NCI-H1436 treated with DMSO at 0.1 percent for 48 hours (cell line): Measurements from ENCODE around the gene PIK3CD.

ENCODE experiments used
- DNase-seq: peaks from one replicate; lab custom pipeline; 2025; lab: John Stamatoyannopoulos, UW

Gene PIK3CD

GRCh38 chr1:9719978-9720722 is 68.6 kb downstream of the PIK3CD start:
- no peak for DNase-seq

DNA sequence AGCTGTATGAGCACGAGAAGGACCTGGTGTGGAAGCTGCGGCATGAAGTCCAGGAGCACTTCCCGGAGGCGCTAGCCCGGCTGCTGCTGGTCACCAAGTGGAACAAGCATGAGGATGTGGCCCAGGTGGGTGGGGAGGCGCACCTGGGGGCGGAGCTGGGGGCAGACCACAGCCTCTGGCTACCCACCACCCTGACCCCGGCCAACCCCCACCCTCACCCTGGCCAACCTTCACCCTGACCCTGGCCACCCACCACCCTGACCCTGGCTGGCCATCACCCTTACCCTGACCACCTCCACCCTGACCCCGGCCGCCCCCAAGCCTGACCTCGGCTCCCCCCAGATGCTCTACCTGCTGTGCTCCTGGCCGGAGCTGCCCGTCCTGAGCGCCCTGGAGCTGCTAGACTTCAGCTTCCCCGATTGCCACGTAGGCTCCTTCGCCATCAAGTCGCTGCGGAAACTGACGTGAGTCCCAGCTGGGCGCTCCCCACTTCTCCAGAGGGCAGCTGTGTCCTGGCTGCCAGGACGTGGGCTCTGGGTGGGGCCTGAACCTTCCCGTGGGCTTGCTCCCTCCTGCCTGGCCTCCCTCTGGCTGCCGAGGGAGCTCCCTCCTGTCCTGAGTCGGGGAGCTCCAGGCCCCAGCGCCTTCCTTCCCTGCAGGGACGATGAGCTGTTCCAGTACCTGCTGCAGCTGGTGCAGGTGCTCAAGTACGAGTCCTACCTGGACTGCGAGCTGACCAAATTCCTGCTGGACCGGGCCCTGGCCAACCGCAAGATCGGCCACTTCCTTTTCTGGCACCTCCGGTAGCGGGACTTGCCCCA is 69.5 kb downstream of the PIK3CD start:
- DNase-seq: no peak

DNA sequence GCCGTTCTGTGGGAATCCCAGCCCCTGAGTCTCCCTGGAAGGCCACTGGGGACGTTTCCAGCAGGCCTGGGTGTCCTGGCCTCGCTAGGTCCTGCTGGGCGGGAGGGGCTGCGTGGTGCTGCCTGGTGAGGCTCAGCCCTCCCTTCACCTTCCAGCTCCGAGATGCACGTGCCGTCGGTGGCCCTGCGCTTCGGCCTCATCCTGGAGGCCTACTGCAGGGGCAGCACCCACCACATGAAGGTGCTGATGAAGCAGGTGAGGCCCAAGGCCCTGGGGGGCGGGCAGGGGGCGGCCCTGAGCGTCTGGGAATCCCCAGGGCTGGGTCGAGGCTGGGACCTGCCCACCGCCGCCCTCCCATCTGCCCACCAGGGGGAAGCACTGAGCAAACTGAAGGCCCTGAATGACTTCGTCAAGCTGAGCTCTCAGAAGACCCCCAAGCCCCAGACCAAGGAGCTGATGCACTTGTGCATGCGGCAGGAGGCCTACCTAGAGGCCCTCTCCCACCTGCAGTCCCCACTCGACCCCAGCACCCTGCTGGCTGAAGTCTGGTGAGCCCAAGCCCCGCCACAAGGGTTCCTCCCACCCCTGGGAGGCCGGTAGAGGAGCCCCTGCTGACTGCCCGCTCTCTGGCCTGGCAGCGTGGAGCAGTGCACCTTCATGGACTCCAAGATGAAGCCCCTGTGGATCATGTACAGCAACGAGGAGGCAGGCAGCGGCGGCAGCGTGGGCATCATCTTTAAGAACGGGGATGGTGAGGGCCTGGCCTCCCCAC is 70.3 kb downstream of the PIK3CD start:
- DNase-seq: no peak

- DNase-seq: no peak
Measured at GRCh38 chr1:9722378-9722749, 70.8 kb downstream of the PIK3CD start.

- DNase-seq: no peak
Measured at GRCh38 chr1:9723068-9723805, 71.7 kb downstream of the PIK3CD start.

DNA sequence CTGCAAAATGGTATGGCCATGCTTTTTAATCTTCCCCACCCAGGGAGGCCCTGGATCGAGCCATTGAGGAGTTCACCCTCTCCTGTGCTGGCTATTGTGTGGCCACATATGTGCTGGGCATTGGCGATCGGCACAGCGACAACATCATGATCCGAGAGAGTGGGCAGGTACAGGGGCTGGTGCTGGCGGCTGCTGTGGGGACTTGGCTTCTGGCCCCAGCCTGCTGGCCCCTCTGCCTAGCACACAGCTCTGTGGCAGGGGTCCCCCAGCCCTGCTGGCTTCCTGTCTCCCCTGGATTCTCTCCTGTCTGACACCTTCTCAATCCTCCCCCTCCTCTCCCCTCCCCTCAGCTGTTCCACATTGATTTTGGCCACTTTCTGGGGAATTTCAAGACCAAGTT is 72.4 kb downstream of the PIK3CD start:
- no peak for DNase-seq

- DNase-seq: no peak
Measured at GRCh38 chr1:9724706-9725476, 73.4 kb downstream of the PIK3CD start.

- no peak for DNase-seq
Measured at GRCh38 chr1:9726406-9726805, 74.9 kb downstream of the PIK3CD start.

- DNase-seq: no peak
Measured at GRCh38 chr1:9726905-9727595, 75.5 kb downstream of the PIK3CD start.

DNA sequence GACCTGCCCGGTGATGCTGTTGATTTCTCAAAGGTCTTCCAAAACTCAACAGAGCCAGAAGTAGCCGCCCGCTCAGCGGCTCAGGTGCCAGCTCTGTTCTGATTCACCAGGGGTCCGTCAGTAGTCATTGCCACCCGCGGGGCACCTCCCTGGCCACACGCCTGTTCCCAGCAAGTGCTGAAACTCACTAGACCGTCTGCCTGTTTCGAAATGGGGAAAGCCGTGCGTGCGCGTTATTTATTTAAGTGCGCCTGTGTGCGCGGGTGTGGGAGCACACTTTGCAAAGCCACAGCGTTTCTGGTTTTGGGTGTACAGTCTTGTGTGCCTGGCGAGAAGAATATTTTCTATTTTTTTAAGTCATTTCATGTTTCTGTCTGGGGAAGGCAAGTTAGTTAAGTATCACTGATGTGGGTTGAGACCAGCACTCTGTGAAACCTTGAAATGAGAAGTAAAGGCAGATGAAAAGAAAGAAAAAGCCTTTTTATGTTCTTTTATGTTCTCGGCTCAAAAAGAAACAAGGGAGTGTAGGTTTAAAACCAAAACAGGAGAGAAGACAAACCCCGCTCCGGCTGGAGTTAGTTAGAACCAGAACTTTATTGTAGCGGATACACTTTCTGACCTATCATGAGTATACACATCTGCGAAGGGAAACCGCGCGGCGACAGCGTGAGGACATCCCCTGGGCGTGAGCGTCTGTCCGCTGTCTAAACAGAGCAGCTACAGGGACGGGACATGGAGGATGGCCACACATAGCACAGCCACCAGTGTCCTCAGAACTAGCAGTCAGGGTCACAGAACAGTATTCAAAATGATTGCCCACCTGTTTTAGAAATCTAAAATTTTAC is 77.1 kb downstream of the PIK3CD start:
- DNase-seq: no peak

DNA sequence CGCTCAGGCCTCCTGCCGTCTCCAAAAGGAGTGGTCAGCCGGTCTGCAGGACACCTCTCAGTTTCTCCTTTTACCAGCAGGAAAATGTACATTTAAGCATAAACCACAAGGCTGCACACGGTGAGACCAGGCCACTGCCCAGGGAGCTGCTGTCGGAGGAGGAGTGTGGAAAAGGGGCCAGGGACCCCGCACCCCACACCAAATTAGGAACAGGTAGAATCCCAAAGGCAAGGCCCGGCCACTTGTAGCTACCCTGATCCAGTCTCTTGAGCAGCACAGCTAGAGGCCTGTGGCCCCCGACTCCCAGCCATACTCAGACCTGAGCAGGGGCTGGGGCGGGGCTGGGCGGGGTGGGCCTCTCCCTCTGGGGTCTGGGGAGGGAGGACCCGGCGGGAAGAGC is 78.0 kb downstream of the PIK3CD start:
- DNase-seq: no peak

GRCh38 chr1:9730096-9730901 is 78.8 kb downstream of the PIK3CD start:
- DNase-seq: no peak

GRCh38 chr1:9731051-9731537 is 79.6 kb downstream of the PIK3CD start:
- no peak for DNase-seq

DNA sequence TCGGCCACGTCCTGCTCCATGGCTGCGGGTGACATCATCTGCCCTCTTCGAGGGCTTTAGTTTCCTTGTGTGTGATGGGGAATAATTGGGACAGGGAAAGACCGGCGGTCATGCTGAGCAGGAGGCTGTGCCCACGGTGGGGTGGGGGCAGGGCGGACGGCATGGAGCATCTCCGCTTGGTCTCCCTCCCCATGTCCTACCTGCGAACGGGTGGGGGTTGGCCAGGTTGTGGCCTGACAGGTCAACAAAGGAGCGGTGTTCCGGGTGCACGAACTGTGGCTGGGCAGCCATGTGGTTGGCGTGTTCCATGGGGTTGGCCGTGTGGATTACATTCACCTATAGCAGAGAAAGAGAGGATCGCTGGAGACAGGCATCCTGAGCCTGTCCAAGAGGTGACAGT is 80.0 kb downstream of the PIK3CD start:
- no peak for DNase-seq

GRCh38 chr1:9732123-9732971 is 80.8 kb downstream of the PIK3CD start:
- DNase-seq: no peak

DNA sequence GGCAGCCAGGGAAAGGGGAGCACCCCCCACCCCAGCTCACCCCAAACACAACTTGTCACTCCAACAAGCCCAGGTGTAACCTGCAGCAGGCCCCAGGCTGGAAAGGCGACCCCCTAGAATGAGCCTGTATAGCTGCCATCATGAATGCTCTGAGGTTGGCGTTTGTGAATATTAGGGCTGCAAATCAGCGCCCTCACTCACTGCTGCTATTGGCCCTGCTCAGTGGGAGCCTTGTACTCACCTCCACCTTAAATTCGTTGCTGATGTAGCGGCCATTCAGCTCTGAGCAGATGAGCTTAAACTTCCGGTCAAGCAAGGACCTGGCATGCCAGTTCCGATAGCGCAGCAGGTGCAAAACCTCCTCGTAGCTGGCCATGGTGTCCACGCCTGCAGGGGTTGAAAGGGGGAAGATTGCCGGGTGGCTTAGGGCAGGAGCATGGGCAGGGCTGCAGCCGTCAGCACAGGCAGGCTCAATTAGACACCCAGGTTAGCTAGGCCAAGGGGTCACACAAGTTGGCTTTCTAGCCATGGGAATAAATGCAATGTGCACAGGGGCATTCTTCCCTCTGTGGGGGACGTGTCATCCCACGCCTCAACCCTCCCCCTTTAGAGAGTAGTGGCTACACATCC is 81.7 kb downstream of the PIK3CD start:
- no peak for DNase-seq

DNA sequence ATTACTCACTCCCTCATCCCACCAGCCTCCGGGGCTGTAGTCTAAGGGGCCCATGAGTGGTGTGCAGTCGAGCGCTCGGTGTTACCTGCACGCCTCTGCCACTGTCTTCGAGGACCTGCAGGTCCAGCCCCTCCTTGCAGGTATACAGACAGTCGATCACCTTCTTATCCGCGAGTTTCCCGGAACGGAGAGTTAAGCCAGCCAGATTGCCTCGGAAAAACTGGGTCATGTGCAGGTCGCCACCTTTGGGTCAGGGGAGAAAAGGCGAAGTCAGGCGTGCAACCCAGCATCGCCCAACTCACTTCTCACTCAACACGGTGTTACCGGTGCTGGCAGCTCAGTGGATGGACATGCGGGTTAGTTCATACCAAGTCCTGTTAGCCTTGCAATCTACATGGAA is 84.3 kb downstream of the PIK3CD start:
- no peak for DNase-seq
